KMS-11 (cell line): ENCODE data around the gene DOCK7.
A peak's percentile ranks its signal among the peaks of the same experiment; 100 is the strongest.

Experiments
- H2AFZ ChIP-seq: fragments of 200-600 bp; sonication (generic); 2 replicates; pipeline ENCODE4 v1.6.1; 2016; ENCODE audit warnings: antibody characterized with exemption, mixed run types, low read depth
- H3K27ac ChIP-seq: fragments of 200-600 bp; sonication (generic); 2 replicates; pipeline ENCODE4 v1.6.1; 2016; ENCODE audit warnings: mild to moderate bottlenecking, mixed run types
- H3K27me3 ChIP-seq: fragments of 200-600 bp; sonication (generic); 2 replicates; pipeline ENCODE4 v1.6.1; 2017; ENCODE audit warnings: mild to moderate bottlenecking, low read depth, mixed run types, moderate library complexity; ENCODE audit not compliant: insufficient read depth
- H3K36me3 ChIP-seq: fragments of 200-600 bp; sonication (generic); 2 replicates; pipeline ENCODE4 v1.6.1; 2017; ENCODE audit warnings: mild to moderate bottlenecking, mixed run types; ENCODE audit not compliant: insufficient read depth
- H3K4me1 ChIP-seq: fragments of 200-600 bp; sonication (generic); 2 replicates; pipeline ENCODE4 v1.6.1; 2016; ENCODE audit warnings: mild to moderate bottlenecking, low read depth, mixed run types; ENCODE audit not compliant: poor library complexity, severe bottlenecking
- H3K4me2 ChIP-seq: fragments of 200-600 bp; sonication (generic); 2 replicates; pipeline ENCODE4 v1.7.0; 2016; ENCODE audit warnings: mild to moderate bottlenecking, mixed run types
- H3K4me3 ChIP-seq: fragments of 200-600 bp; sonication (generic); IDR thresholded peaks from 2 replicates; pipeline ENCODE4 v1.6.1; 2017; ENCODE audit warnings: low read depth, low read length, mixed read lengths; ENCODE audit not compliant: insufficient read depth
- H3K79me2 ChIP-seq: fragments of 200-600 bp; sonication (generic); 2 replicates; pipeline ENCODE4 v1.6.1; 2016; ENCODE audit warnings: low read depth, mixed run types; ENCODE audit not compliant: insufficient read depth
- H3K9ac ChIP-seq: fragments of 200-600 bp; sonication (generic); 2 replicates; pipeline ENCODE4 v1.6.1; 2016; ENCODE audit warnings: mild to moderate bottlenecking, mixed run types
- H4K20me1 ChIP-seq: fragments of 200-600 bp; sonication (generic); 2 replicates; pipeline ENCODE4 v1.6.1; 2016; ENCODE audit warnings: mild to moderate bottlenecking, mixed run types; ENCODE audit not compliant: insufficient read depth
- TF ChIP-seq, protein P1 (sequence below): fragments of 200-600 bp; sonication (generic); conservative IDR thresholded peaks from 2 replicates; pipeline ENCODE4 v1.6.1; 2017; ENCODE audit warnings: low read depth, mild to moderate bottlenecking, antibody characterized with exemption, low read length, moderate library complexity, mixed read lengths

Gene DOCK7

DNA sequence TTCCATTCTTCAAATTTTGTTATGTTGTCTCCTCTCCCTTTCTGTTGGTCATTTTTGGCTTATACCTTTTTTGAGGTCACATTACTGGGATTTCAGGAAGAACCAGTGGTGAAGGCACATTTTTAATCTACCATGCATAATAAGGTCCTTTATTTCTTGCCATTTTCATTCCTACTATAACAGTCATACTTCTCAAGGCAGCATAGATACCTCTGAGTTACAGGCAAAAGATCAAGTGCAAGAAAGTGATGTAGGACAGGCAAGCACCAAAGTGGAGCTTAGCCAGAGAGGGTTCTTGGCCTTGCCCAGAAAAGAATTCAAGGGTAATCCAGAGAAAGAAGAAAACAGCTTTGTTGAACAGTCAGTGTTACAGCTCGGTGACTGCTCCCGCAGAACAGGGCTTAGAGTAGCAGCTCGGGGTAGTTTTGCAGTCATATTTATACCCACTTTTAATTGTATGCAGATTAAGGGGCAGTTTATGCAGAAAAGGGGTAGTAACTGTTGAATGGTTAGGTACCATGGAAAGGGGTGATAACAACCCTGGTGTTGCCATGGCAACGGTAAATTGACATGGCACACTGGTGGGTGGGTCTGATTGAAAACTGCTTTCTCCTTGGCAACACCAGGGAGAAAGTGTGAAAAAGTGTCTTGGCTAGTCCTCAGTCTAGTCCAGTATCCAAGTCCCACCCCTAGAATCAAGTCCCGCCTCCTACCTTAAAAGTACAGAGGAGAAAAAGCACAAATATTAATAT, 39.6 kb upstream of the DOCK7 start:
- no peaks in the 10 kb centered on the region for H3K79me2 ChIP-seq
- no peaks in the 10 kb centered on the region for H4K20me1 ChIP-seq
- no peak overlapping the region for H3K27ac ChIP-seq
- H2AFZ ChIP-seq = no peak overlapping the region
- H3K4me2 ChIP-seq = no peak overlapping the region
- TF ChIP-seq, protein P1, sequence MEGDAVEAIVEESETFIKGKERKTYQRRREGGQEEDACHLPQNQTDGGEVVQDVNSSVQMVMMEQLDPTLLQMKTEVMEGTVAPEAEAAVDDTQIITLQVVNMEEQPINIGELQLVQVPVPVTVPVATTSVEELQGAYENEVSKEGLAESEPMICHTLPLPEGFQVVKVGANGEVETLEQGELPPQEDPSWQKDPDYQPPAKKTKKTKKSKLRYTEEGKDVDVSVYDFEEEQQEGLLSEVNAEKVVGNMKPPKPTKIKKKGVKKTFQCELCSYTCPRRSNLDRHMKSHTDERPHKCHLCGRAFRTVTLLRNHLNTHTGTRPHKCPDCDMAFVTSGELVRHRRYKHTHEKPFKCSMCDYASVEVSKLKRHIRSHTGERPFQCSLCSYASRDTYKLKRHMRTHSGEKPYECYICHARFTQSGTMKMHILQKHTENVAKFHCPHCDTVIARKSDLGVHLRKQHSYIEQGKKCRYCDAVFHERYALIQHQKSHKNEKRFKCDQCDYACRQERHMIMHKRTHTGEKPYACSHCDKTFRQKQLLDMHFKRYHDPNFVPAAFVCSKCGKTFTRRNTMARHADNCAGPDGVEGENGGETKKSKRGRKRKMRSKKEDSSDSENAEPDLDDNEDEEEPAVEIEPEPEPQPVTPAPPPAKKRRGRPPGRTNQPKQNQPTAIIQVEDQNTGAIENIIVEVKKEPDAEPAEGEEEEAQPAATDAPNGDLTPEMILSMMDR = no peak
- H3K4me3 ChIP-seq = no peak overlapping the region
- peaks cover 11% of the 10 kb centered on the region for H3K4me1 ChIP-seq
- no peak overlapping the region for H3K9ac ChIP-seq
- H3K27me3 ChIP-seq = no peaks in the 10 kb centered on the region
- H3K36me3 ChIP-seq = no peaks in the 10 kb centered on the region

DNA sequence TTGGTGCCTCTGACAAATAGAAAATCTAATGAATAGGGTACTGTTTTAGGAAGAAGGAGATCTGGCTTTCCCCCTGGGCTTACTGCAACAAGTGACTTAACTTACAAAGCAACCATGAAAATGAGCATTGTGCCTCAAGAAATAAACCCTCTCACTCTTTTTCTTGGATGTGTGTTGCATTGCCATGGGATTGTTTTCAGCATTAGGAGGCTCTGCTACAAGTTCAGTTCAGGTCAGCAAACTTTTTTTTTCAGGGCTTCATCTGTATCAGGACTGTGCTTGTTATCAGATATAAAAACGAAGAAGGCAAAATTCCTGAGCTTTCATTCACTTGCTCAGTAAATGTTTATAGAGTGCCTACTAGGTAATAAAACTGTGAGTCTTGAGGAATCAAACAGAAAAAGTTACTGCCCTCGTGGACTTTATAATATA, 37.8 kb upstream of the DOCK7 start:
- Histone ChIP-seq H3K9ac (no peak overlapping the region), H2AFZ (no peak overlapping the region), H3K4me3 (no peak overlapping the region), H3K36me3 (no peaks in the 10 kb centered on the region), H4K20me1 (no peaks in the 10 kb centered on the region), H3K4me2 (no peak overlapping the region), H3K27me3 (no peaks in the 10 kb centered on the region), H3K4me1 (peaks cover 11% of the 10 kb centered on the region), H3K27ac (no peak overlapping the region), H3K79me2 (no peaks in the 10 kb centered on the region)
- TF ChIP-seq, protein P1 = no peak

DNA sequence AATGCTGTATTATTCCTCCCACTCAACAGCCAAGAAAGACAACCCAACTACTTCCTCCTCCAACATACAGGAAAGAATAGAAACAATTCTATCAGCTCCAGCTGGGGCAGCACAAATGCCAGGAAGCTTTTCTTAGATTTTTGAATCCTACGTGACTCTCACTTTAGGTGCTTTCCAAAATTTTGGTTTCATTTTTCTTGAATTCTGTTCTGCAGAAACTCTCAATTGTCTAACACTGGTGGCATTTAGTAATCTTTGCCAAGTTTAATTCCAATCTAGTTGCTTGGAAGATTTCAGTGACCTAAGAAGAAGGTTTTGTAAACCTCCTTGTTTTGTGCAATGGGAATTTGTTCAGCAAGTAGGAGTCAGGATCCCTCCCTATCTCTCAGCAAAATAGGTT, 37.1 kb upstream of the DOCK7 start:
- TF ChIP-seq, protein P1 = no peak
- Histone ChIP-seq H3K36me3 (no peaks in the 10 kb centered on the region), H3K4me2 (peak overlapping the region; percentile 36; the same call in 1 of the 2 replicates), H3K4me1 (peaks cover 11% of the 10 kb centered on the region), H3K4me3 (no peak overlapping the region), H4K20me1 (no peaks in the 10 kb centered on the region), H3K9ac (no peak overlapping the region), H3K79me2 (no peaks in the 10 kb centered on the region), H2AFZ (no peak overlapping the region), H3K27me3 (no peaks in the 10 kb centered on the region), H3K27ac (no peak overlapping the region)

DNA sequence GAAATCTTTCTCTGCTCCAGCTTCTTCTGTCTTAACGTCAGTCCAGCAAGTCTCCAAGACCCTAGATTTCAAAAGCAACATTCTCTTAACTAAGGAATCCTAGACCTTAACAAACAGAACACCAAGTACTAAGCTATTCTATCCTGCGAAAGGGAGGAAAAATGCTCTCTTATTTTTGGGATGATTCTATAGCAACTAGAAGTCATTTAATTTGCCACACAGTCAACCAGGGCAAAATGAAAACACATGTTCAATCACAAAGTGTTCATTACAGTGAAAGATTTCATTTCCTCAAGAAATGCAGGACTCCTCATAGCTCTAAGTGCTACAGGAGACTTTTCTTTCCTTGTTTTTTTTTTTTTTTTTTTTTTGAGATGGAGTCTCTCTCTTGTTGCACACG, 36.2 kb upstream of the DOCK7 start:
- peaks cover 11% of the 10 kb centered on the region for H3K4me1 ChIP-seq
- H3K4me2 ChIP-seq = no peak overlapping the region
- H3K27me3 ChIP-seq = no peaks in the 10 kb centered on the region
- no peaks in the 10 kb centered on the region for H3K79me2 ChIP-seq
- TF ChIP-seq, protein P1 = no peak
- H3K4me3 ChIP-seq = no peak overlapping the region
- H2AFZ ChIP-seq = no peak overlapping the region
- H3K9ac ChIP-seq = no peak overlapping the region
- no peaks in the 10 kb centered on the region for H3K36me3 ChIP-seq
- no peaks in the 10 kb centered on the region for H4K20me1 ChIP-seq
- H3K27ac ChIP-seq = no peak overlapping the region
